Activated CD8-positive, alpha-beta memory T cell treated with anti-CD3 and anti-CD28 coated beads, Interleukin-2, amount 50 U/mL, for 24 hours (primary cell): ENCODE data around the gene NAA10.

ENCODE experiments used
- DNase-seq: peaks from one replicate; pipeline ENCODE4 v3.0.0-alpha.2; 2020; ENCODE audit errors: extremely low read depth

NAA10 gene

DNA sequence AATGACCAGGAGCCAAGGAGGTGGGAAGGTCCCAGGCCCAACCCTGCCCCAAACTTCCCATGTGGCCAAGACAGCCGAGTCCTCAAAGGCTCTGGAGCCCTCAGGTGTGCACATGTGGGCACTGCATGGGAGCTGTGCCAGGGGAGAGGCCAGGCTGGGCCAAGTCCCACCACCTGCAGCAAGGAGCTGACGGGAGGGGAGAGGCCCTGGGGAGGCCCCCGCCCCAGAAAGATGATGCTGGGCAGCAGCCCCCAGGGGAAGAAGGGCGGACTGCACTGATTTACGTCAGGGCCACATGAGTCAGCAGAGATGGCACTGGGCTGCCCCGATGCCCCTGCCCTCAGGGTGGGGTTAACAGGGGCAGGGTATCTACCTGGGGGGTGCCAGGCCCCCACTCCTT, 50.2 kb downstream of the NAA10 start:
- DNase-seq: no peak

DNA sequence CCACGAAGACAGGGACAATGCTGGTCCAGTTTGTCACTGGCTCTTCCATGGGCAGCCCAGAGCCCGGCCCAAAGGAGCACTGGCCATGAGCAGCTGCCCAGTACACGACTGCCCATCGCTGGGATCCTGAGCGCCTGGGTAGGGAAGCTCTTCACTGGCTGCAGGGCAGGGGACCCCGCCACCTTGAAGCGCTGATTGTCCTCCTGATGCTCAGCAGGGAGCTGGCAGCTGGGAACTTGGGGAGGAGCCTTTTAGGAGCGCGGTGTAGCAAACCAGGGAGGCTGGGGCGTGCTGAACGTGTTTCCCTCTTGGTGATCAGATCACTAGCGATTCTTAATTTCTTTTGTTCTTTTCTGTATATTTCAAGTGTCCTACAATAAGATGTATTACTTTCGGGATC, 50.7 kb downstream of the NAA10 start:
- no peak for DNase-seq

DNA sequence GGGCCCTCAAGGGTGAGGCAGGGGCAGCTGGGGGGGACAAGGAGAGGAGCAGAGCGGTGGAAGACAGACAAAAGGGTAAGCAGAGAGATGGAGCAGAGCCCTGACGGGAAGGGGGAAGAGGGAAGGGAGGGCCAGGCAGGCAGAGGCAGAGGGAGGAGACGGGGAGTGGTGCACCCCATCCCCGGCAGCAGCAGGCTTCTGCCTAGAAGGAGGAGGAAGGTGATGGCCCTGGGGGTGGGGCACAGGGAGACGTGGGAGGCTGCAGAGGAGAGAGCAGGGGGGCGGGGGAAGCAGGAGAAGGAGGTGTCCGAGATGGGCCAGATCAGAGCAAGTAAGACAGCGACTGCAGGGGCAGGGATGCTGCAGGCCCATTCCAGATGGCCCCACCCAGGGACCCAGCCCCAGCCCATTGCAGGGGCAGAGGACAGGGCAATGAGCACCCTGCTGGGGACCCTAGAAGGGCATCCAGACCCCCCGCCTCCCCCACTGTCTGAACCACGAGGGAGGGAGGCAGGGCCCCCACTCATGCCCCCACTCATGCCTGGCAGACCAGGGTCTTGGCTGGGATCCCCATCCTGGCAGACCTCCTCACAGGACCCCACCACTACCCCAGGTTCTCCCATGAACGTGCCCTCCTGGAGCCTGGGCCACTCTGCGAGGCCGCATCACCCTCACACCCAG, 51.5 kb downstream of the NAA10 start:
- no peak for DNase-seq

DNA sequence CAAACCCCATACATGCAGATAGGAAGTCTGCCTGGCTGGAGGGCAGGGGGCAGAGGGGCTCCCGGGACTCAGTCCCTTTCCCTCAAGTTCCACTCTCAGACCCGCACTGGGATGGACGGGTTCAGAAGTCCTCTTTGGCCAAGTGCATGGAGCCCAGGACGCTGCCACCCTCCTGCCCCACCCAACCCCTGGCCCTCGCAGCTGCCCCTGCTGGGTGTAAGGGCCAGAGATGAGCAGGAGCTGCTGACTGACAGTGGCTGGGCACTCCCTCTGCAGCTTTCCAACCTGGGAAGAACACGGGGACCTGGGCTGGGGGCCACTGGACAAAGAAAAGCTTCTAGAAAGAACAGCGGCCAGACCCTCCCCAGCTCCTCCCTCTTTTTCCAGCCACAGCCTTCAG, 52.3 kb downstream of the NAA10 start:
- DNase-seq: no peak

DNA sequence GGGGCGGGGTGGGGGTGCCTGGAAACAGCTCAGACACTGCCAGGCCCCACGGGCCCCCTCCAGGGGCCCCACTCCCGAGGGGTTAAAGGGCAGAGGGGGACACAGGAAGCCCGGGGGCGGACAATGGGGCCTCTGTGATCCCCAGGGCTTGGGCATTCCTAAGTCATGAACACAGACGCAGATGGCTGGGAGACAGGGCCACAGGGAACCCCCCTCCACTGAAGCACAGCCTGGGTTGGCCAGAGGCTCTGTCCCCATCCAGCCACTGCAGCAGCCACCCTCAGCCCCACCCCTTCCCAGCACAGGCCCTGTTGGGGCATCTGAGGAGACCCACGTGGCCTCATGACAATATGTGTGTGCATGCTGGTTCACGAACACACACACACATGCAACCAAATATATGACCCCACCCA, 52.7 kb downstream of the NAA10 start:
- DNase-seq: no peak

DNA sequence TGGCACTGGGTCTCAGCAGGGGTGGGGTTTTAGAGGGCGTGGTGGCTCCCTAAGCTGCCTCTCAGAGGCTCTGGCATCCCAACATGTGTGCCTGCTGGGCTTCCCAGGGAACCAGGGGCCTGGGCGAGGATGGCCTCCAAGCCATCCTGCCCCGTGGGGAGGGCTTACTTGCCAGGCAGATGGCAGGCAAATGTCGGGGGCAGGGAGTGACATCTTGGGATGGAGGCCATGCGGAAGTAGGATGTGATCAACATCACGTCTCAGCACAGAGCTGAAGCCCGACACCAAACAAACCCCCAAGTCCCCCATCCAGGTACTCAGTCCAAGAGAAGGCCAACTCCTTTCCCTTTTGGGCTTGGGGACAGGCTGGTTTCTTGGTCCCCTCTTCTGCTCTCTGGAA, 53.6 kb downstream of the NAA10 start:
- no peak for DNase-seq

DNA sequence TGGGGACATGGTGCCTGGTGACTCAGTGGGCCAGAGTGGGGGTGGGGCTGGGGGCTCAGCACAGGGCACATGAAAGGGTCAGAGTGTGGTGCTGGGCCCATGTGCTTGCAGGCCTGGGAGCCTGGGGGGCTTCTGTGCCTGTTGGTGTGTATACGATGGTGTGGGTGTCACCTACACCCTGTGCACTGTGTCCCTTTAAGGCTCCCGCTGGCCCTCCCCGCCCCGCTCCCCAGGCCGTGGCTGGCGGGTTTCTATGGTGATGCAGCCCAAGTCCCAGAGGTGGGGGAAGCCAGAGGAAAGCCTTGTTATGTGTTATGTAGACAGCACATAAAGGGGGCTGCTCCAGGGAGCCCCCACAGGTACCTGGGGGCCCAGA, 54.4 kb downstream of the NAA10 start:
- no peak for DNase-seq

DNA sequence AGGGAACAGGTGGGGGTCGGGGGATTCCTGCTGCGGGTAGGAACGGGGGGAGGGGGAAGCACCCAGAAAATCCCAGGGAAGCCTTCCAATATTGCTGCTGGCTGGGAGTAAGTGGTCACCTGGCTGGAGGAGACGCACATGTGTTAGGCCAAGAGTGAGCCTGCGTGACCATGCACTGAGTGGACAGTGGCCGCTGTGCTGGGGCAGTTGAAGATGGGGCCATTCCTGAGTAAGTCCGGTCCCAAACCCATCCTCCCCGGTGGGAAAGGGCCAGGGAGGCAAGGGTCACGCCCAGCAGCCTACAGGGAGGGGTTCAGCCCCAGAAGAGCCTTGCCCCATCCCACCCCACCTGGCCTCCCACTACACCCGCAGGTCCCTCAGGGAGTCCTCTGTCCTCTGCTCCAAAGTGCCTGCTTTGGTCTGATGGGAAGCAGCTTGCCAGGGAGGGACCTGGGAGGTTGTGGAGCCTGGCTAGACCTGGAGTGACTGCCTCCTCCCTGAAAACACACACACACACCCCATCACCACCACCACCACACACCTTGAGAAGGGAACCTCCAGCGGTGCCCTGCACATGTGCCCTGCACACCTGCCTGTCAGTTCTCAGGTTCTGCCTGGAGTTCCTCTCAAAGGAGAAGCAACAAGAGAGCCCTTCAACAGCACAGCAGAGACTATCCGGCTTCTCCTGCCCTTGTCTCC, 54.9 kb downstream of the NAA10 start:
- no peak for DNase-seq
